GM18505 (cell line): Measurements from ENCODE around the gene NECAP2.
"Not testable (repeated sequence)": the region's sequence is repeated elsewhere in the genome, so short reads cannot be mapped to it uniquely, and the experiment has no call there.

Experiments
- ATAC-seq: cut with Tn5 transposase; IDR thresholded peaks from one replicate; pipeline ENCODE4 v1.9.1; 2021; ENCODE audit not compliant: unreplicated experiment
- POLR2A ChIP-seq: IDR thresholded peaks from 4 replicates; pipeline ENCODE4 v1.6.1; 2011; ENCODE audit warnings: borderline replicate concordance; ENCODE audit not compliant: insufficient read depth, insufficient read length; ENCODE audit errors: extremely low read depth

The NECAP2 gene

DNA sequence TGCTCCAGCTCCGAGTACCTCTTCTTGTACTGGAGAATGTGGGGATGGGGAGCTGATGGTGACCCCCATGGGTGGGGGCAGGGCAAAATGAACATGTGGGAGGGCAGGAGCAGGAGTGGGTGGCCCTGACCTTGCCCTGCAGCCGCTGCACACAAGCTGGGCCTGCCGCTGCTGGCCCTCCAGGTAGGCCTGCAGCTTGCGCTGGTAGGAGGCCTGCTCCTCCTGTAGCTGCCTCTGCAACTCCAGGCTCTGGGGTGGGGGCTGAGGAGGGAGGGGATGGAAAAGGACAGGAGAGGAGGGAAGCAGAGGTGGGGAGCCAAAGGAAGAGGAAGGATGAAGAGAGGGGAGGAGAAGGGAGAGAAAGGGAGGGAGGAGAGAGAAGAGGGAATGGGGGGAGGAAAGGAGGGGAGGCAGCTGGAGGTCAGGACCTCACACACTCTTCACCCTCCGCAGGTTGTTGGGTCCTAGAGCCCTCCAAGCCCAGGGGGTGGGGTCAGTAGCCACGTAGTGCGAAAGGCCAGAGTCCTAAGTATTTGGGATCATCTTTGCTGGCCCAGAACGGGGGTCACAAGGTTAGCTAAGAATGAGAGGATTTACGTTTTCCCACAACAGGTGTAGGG lies 50.6 kb downstream of the NECAP2 start:
- ATAC-seq = no peak
- no peak for TF ChIP-seq POLR2A

DNA sequence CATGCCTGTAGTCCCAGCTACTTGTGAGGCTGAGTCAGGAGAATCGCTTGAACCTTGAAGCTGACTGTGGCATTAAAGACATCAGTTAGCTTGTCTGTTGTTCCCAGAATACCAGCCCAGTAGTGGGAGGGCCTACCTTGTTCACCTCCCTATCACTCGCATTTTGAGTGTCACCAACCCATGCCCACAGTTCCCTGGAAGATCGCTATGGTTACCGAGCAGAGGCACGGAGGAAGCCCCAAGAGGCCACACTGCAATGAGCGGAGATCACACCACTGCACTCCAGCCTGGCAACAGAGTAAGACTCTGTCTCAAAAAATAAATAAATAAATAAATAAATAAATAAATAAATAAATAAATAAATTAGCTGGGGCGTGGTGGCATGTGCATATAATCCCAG lies 52.4 kb downstream of the NECAP2 start:
- ATAC-seq = not testable (repeated sequence)

DNA sequence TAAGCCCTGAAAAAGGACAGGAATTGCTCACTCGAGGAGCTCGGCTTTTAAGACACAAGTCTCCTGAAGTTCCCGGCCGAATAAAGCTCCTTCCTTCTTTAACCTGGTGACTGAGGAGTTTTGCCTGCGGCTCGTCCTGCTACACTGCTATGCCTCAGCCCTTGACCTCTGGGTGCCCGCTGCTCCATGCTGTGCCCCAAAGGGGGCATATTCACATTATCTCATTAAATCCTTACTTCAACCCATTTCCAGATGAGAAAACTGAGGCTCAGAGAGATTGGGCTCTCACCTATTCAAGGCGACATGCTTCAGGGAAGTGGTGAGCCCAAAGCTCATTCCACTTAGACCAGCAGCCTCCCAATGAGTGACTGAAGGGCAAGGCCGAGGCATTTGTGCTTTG lies 53.2 kb downstream of the NECAP2 start:
- ATAC-seq = not testable (repeated sequence)

DNA sequence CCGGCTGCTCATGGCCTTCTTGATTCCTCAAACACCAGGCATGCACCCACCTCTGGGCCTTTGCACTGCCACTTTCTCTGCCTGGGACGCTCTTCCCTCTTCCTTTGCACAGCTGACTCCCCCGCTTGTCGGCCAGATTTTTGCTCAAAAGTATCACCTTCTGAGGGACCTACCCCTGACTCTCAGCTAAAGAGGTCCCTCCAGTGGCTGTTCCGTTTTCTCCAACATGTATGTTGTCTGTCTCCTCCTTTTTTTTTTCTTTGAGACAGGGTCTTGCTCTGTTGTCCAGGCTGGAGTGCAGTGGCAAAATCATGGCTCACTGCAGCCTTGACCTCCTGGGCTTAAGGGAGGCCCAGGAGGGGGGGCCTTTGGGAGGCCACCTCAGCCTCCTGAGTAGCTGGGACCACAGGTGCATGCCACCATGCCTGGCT lies 57.0 kb downstream of the NECAP2 start:
- ATAC-seq = not testable (repeated sequence)

DNA sequence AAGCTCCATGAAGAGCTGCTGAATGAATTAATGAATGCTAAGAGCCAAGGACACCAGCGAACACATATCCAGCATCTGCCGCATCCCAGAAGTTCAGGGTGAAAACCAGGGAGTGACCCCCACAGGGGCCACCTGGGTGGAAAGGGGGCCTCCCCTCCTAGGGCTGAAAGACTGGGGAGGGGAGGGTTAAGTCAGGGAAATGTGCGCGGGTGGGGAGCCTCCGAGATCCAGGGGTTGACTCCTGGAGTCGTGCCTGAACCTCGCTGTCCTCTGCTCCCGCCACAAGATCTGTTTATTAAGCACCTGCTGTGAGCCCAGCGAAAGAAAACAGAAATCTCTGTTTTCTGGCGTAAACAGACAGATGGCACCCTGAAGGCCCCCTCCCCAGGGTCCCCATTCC lies 57.5 kb downstream of the NECAP2 start:
- not testable (repeated sequence) for ATAC-seq

DNA sequence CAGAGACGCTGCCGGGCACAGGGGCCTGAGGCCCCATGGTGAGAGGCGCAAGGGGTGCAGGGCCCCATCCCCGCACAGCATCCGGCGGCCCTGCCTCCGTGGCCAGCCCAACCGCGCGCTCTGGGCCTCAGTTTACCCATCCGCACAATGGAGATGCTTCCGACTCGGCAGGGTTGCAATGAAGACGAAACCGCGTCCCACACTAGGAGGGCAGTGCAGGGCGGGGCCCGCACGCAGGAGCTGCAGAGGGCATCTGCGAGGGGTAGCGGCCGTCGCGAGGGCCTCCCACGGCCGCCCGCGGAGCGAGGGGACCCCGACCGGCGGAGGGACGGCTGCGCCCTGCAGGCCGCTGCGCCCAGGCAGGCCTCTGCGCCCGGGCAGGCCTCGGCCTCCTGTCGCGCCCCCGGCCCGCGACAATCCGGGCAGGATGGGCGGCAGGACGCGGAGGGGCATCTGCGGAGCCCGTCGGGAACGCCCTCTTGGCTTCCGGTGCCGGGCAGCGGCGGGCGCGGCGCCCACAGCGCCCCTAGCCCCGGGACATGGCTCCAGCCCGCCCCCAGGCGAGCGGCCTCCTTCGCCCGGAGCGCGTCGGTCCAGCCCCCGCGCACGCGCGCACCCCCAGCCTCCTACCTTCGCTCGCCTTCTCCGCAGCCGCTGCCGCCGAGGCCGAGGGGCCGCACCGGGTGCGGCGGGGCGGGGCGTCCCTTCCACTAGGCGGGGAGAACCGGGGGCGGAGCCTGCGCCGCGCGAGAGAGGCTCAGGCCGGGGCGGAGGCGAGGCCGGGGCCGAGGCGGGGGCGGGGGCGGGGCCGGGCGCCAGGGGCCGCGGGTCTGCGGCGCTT lies 58.3 kb downstream of the NECAP2 start:
- peak; percentile 56 for TF ChIP-seq POLR2A
- ATAC-seq = peak; percentile 84

DNA sequence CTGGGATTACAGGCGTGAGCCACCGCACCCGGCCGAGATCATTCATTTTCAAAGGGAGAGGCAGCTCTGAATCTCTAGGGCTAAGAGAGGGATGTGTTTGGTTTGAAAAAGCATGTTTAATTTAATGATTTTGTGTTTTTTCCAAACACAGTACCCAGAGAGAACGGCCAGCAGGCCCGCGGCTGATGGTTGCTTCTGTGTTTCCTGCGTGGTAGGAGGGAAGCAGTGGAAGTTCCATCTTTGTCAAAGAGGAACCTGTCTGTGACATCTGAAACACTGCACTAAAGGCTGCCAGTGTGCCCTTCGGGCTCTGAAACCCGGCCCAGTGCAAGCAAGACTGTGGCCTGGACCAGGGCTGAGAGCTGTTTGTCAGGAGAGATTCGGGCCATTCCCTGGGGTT lies 59.9 kb downstream of the NECAP2 start:
- not testable (repeated sequence) for ATAC-seq

DNA sequence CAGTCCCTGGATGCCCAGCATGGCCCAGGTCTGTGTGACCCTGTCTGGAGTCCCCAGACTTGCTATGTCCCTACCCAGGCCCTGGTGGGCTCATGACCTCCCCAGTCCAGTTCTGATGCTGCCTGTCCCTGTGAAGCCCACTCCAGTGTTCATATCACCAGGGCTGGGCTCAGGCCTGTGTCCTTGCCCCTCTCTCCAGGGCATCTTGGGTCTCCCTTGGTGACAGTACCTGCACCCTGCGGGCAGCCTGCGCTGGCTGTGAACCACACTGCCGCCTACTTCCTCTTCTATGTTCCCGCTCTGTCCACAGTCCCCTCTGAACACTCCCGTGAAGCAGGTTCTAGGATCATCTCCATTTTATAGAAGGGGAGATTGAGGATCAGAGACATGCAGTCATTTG lies 60.5 kb downstream of the NECAP2 start:
- ATAC-seq = not testable (repeated sequence)

DNA sequence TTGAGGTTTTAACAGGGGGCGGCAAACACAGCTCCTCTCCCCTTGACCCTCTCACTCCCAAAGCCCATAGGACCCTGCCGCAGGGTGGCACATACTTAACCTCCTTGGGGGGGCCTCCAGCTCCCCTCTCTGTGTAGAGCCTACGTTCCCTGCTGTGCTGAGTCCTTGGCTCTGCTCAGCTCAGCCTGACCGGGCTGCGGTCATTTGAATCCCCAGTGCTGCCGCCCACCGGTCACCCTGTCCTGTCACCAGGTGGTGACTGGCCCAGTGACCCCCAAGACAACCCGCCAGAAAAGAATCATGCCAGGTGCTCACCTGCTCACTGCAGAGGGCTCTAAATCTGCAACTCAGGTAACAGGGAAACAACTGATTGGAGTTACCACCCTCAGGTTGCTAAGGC lies 60.9 kb downstream of the NECAP2 start:
- ATAC-seq = not testable (repeated sequence)

DNA sequence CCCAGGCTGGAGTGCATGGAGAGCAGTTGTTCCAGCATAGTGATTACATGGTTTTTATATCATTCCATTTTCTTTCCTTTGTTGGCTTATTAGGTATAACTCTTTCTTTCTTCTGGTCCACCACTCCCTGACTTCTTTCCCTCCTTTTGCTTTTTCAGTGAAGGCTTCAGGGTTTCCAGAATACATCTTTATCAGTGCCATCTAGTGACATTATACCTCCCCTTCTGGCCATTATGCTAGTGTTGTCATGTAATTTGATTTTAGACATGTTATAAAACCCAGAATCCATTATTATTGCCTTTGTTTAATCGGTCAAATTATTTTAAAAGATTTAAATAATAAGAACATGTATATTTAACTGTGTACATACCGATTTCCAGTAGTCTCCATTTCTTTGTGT lies 63.0 kb downstream of the NECAP2 start:
- no peak for ATAC-seq
- TF ChIP-seq POLR2A = no peak

DNA sequence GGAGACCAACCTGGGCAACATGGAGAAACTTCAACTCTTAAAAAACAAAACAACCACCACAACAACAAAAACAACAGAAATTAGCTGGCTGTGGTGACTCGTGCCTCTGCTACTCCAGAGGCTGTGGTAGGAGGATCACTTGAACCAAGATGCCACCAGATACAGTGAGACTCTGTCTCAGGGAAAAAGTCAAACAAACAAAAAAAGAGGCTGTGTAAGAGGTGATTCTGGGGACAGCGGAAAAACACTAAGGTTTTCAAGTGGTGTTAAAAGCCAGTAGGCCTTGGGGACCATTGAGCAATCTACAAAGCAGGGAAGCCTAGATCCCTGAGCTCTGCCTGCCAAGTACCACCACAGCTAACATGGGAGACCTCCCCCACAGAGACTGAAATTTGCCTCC lies 65.3 kb downstream of the NECAP2 start:
- not testable (repeated sequence) for ATAC-seq

DNA sequence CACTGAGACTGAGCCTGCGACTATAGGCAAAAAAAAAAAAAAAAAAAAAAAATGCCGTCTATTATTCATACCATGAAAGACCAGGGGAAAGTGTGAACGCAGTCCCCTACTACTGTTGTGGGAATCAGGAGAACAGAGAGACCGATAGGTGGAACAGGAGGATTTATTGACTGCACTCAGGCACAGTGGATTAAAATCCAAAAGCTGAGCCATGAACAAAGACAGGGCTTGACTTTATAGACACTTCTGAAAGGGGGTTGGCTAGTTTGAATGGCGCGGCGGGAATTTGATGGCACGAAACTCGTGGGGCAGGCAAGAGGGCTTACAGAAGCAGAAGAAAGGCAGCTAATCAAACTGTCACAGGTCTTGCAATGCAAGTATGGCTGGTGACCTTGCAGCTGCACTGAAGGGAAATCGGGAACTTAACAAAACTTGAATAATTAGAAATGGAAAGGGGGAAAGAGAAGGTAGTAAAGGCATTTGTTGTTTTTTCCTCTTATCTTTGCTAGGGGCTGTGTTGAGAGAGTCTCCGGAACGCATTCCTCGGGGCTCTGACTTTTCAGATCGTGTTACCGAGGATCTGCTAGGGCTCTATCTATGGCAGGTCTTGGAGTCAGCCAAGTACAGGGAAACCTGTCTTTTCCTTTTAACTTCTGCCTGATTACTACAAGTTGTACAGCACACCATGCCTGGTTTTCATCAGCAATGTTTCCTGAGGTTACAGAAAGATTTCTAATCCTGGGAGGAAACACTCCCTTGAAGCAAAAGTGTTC lies 66.0 kb downstream of the NECAP2 start:
- ATAC-seq = not testable (repeated sequence)

DNA sequence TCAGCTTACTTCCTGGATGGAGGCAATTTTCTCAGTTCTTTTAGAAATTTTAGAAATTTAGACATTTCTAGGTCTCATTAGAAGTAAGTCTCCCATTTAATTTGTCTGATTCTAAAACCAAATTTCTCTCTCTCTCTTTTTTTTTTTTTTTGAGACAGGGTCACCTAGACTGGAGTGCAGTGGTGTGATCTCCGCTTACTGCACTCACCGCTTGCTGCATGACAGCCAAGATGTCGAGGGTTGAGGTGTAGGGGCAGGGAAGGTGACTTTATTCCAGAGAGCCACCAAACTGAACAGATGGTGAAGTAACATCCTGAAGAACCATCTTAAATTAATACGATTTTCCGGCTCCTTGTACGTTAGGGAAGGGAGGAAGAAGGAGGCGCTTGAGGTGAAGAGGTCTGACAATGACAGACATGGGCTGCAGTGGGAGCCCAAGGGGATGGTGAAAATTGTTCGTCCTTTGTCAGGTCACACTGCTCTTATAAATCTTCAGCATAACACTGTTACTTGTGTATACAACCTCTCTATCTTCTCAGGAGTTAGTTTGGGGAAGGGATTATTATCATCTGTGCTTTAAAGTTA lies 68.4 kb downstream of the NECAP2 start:
- ATAC-seq = not testable (repeated sequence)
